ENCODE results near the gene CNIH2.
"Not testable (repeated sequence)": the region's sequence is repeated elsewhere in the genome, so short reads cannot be mapped to it uniquely, and the experiment has no call there.

Gene CNIH2

GRCh38 chr11:66259956-66260355 is 18.0 kb upstream of the CNIH2 start:
- no peak for DNase-seq

DNA sequence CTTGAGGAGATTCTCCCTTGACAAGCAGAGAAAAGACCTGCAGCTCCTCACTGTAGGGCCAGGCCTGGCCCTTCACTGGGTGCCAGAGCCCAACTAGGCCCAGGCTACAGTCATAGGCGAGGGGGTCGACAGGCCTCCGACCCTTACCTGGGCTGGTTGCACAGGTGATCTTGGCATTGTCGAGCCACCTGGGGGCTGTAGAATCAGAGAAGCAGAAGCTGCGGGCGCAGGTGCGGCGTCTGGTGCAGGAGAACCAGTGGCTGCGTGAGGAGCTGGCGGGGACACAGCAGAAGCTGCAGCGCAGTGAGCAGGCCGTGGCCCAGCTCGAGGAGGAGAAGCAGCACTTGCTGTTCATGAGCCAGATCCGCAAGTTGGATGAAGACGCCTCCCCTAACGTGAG is 16.4 kb upstream of the CNIH2 start:
- no peak for DNase-seq

DNA sequence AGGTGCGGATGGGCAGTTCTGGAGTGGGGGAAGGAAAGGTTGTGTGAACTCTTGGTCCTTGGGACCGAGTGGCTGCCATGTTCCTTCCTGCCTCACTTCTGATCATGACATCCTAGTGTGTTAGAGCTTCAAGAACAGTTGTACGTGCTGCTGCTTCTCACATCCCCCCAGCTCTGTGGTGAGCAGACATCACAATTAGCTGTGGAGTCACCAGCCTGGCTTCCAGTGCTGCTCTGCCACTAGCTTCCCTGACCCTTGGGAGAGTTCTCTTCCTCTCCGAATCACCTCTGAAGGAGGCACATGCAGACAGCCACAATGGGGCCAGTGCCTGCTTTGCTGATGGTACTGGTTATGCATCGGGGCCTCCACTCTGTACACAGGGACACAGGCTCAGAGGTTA is 15.8 kb upstream of the CNIH2 start:
- DNase-seq, result no peak

DNA sequence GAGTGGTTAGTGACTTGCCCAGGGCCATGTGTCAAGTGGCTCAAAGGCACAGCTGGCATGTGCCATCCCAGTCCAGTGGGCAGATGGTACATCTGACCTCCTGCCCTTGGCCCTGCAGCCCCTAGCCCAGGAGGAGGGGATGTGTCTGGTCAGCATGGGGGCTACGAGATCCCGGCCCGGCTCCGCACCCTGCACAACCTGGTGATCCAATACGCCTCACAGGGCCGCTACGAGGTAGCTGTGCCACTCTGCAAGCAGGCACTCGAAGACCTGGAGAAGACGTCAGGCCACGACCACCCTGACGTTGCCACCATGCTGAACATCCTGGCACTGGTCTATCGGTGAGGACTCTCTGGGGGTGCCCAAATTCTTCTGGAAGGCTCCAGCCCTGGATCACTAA is 15.3 kb upstream of the CNIH2 start:
- no peak for DNase-seq

DNA sequence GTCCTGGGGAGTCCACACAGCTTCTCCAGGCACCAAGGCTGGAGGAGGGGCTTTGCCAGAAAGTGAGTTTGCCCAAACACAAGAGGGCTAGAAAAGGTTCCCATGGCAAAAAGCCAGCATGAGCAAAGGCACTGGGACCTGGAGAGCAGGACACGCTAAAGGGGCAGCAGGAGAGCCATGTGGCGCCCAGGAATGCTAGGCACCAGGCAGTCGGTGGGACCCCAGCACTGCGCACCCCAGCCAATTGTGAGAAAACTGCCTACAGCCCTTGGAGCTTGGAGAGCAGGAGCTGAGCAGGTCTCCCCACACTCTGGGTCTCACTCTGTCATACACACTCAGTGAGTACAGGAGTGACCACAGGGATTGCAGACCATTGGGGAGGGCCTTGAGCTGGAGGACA is 14.7 kb upstream of the CNIH2 start:
- no peak for DNase-seq

DNA sequence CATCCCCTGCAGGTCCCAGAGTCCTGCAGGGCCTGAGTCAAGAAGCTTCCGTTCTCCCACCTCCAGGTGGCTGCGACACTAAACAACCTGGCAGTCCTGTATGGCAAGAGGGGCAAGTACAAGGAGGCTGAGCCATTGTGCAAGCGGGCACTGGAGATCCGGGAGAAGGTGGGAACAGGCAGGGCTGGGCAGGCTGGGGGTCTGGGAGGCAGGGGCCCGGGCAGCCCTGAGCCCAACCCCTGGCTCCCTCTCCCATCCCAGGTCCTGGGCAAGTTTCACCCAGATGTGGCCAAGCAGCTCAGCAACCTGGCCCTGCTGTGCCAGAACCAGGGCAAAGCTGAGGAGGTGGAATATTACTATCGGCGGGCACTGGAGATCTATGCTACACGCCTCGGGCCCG is 14.2 kb upstream of the CNIH2 start:
- no peak for DNase-seq

DNA sequence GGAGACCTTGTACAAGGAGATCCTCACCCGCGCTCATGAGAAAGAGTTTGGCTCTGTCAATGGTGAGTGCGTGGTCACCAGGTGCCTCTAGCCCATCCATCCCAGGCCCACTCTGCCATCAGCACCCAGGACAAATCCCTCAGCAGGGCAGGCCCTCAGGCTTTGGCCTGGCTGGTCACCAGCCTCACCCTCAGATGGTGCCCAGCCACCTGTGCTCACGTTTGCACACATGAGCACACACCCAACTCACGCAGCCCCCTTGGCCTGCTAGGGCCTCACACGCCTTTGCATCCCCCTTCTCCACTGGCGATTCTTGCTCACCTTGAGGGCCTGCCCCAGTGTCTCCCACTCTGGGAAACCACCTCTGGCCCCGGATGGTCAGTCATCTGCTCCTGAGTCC is 13.6 kb upstream of the CNIH2 start:
- DNase-seq, result no peak

DNA sequence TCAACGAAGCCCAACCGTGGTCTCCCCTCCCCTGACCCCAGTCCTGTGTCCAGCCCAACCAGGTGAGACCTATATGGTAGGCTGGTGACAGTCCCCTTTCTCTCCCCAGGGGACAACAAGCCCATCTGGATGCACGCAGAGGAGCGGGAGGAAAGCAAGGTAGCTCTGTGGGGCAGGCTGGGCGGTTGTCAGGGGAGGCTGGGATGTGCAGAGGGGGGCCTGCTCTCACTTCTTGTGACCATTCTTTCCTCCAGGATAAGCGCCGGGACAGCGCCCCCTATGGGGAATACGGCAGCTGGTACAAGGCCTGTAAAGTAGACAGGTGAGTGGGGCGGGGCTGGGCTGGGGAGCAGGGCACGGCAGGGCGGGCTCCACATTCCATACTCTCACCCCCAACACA is 13.1 kb upstream of the CNIH2 start:
- DNase-seq, result peak; percentile 57

GRCh38 chr11:66265531-66266377 is 12.2 kb upstream of the CNIH2 start:
- no peak for DNase-seq

GRCh38 chr11:66266378-66267038 is 11.5 kb upstream of the CNIH2 start:
- no peak for DNase-seq

GRCh38 chr11:66267039-66267378 is 11.0 kb upstream of the CNIH2 start:
- no peak for DNase-seq

GRCh38 chr11:66267379-66268243 is 10.4 kb upstream of the CNIH2 start:
- peak; percentile 89 for DNase-seq

DNA sequence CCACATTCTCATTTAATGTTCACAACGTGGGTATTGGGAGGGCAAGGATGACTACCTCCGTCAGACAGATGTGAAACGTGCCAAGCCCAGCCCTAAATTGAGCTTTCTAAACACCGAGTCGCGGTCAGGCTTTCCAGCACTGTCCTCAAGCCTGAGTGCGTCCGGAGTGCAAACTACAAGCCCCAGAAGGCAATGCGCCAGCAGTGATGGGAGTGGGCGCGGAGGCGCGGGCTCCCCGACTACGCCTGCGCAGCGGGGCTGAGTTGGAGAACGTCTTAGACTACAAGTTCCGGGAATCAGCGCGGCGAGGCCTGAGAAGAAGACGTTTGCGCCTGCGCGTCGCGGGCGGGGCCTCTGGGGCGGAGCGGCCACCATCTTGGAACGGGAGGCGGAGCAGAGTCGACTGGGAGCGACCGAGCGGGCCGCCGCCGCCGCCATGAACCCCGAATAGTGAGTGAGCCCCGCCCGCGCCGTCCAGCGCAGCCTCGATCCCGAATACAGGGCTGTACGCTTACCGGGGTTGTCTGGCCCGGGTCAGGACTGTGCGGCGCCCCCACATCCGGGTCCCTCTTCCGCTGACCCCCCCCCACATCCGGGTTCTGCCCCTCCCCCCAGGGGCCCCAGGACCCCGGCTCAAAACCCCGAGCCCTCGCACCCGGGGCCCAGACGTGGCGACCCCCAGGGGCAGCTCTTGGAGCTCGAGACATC is 9.6 kb upstream of the CNIH2 start, which contains the start of gene RAB1B:
RAB1B (plus strand) TSS at position 396 of the 708 bp plus-strand sequence; CDS start at position 437, 41 bp downstream.
- DNase-seq, result peak; percentile 100

- DNase-seq, result peak; percentile 53
These were observed 8.7 kb upstream of the CNIH2 start for GRCh38 chr11:66268952-66269905.

- no peak for DNase-seq
These were observed 6.2 kb upstream of the CNIH2 start for GRCh38 chr11:66271816-66272215.

DNA sequence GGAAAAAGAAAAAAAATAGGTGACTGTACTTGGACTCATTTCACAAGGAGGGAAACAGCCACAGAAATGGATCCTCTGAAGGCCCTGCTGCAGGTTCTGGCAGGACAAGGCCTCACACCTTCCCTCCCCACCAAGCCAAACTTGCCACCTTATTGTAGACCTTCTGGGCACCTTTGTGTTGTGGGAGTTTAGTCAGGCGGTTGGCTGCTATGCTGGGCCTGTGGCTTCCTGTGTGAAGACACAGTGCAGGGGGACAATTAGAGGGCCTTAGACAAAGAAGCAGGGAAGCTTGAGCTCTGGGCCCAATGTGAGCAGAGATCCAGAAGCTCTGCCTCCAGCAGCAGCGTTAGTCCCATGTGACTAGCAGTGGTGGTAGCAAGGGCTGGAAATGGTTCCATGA is 5.4 kb upstream of the CNIH2 start:
- no peak for DNase-seq

DNA sequence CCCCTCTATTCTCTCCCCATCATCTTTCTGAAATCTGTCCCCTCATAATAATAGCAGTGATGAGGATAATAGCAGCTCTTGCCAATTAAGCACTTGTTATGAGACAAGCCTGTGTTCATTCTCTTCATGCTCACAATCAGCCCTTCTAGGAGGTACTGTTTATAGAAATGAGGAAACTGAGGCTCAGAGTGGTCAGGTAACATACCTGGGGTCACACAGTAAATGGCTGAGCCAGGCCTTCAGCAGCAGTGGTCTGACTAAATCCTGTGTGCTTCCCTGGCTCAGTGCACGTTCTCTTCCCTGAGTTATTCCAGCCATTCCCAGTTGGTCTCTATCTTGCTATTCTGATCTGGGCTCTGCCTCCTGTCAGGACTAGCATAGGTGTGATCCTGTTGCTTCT is 3.8 kb upstream of the CNIH2 start:
- no peak for DNase-seq

- DNase-seq, result no peak
These were observed 2.6 kb upstream of the CNIH2 start for GRCh38 chr11:66275396-66275795.

GRCh38 chr11:66275984-66276612 is 1.9 kb upstream of the CNIH2 start:
- DNase-seq, result no peak

GRCh38 chr11:66276619-66277018 is 1.4 kb upstream of the CNIH2 start:
- DNase-seq, result not testable (repeated sequence)

DNA sequence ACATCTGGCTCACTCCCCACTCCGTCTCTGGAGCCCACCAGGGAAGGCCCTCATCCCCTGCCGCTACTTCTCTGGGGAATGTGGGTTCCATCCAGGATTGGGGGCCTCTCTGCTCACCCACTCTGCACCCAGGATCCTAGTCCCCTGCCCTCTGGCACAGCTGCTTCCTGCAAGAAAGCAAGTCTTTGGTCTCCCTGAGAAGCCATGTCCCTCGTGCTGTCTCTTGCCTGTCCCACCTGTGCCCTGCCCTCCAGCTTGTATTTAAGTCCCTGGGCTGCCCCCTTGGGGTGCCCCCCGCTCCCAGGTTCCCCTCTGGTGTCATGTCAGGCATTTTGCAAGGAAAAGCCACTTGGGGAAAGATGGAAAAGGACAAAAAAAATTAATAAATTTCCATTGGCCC is 911 bp upstream of the CNIH2 start:
- DNase-seq, result not testable (repeated sequence)
